ENCODE measurements around the gene TCEAL4.
A peak's percentile ranks its signal among the peaks of the same experiment; 100 is the strongest.
"Not testable (repeated sequence)": the region's sequence is repeated elsewhere in the genome, so short reads cannot be mapped to it uniquely, and the experiment has no call there.

The TCEAL4 gene

DNA sequence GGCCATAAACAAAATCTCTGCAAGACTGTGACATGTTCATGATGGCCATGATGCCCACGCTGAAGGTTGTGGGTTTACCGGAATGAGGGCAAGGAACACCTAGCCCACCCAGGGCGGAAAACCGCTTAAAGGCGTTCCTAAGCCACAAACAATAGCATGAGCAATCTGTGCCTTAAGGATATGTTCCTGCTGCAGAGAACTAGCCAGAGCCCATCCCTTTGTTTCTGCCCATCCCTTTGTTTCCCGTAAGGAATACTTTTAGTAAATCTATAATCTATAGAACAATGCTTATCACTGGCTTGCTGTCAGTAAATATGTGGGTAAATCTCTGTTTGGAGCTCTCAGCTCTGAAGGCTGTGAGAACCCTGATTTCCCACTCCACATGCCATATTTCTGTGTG, 9.9 kb downstream of the TCEAL4 start:
- not testable (repeated sequence) for DNase-seq

DNA sequence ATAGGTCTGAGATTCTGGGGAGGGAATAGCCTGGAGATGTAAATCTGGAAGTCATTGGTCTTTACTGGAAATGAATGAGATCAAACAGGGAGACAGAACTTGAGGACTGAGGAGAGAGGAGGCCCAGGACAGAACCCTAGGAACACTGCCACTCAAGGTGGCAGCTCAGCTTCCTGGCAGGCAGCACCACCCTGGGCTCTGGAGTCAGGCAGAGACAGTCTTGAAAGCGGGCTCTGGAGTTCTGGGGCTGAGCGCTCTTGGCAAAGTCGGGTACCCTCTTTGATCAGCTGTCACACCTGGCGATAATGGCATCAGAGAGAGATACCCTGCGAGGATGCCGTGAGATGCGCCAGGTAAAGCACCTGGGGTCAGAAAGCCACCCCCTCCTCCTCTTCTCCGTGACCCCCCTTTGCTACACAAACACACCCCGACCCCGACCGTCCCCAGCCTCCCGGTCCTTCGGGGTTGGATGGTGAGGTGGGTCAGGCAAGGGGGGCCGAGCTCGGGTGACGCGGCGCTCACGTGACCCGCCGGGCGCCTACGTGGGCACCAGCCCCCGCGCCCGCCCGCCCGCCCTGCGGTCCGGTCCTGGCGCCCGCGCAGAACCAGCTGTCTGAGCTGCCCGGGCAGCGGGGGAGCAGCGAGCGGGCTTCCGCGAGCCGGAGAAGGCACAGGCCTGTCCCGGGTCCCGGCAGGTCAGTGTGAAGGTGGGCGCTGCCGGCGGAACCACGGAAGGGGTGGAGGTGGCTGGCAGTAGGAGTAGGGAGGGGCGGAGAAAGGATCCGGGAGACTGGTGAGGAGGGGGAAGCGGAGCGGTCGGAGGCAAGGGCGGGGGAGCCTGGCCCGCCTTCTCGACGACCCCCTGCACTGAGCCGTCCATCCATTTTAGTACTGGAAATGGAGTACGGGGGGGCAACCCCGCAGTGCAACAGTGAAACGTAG, 22.3 kb downstream of the TCEAL4 start, which contains the start of gene TCEAL3:
TCEAL3 (plus strand) TSS at position 600 of the 942 bp plus-strand sequence. CDS start 1,102 bp downstream, outside the sequence.
- no peak for DNase-seq

DNA sequence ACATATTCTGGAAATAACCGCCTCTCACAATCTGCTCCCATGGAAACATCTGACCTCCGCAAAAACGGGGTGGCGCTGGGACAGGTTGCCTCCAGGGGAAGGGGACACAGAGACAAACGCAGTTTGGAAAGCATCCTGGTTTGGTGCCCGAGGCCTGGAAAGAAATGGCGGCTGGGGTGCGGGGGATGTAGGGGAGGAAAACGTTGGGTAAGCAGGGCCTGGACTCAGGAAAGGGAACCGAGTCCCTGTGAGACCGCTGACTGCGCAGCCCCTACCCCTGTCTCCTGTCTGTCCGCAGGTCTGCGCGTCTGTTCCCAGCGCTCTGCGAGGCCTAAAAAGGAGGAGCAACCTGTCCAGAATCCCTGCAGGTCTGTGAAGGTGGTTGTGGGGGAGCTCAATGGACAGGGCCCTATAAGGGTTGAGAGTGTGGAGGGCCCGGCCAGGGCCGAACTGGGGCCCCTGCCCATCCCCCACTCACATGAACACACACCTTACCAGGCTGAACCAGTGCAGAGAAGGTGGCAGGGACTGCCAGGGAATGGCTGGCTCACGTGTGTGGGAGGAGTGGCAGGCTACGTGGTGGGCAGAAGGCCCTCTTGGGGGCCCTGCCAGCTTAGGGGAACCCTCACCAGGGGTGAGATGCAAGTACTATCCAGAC, 23.1 kb downstream of the TCEAL4 start:
- no peak for DNase-seq

DNA sequence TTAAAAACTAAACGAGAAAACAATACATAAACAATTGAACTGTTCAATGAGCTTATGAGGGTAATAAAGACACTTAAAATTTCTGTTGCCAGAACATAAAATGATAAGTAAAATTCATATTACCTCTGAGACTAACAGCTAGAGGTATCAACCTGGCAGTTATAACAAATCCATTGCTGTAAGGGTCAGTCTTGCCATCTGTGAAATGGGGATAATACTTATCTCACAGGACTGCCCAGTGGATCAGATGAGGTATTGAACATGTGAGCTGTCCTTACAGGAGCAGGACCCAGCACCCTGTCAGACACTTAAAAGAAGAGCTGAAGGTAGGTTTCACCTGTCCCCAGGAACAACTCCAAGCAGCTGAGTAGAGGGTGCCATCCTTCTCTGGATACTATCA, 25.0 kb downstream of the TCEAL4 start:
- DNase-seq: no peak

DNA sequence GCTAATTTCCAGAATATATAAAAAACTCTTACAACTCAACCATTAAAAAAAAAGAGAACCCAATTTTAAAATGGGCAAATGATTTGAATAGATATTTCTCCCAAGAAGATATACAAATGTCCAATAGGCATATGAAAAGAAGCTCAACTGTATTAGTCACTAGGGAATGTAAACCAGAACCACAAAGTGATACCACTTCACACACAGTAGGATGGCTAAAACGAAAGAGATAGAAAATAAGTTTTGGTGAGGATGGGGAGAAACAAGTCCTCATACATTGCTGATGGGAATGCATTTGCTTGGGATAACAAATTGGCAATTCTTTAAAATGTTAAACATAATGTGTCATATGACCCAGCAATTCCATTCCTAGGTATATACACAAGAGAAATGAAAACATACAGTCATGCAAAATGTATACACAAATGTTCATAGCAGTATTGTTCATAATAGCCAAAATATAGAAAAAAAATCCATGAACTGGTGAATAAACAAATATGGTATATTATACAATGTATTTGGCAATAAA, 28.1 kb downstream of the TCEAL4 start:
- DNase-seq: no peak

DNA sequence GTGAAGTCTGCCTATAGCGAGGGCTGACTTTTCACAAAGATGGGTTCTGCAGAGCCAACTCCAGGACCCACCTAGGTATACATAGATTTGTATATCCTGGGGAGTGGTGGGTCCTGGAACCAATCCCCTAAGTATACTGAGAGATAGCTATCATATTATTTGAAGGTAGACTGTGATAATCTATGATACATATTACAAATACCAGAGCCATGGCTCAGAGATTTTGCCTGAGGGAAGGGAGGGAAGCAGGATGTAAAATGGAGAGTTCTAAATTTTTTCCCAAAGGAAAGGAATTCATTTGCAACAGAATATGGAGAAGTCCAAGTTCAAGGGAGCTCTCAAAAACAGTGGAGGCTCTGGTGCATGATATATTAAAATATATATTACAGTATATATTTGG, 29.7 kb downstream of the TCEAL4 start:
- no peak for DNase-seq

DNA sequence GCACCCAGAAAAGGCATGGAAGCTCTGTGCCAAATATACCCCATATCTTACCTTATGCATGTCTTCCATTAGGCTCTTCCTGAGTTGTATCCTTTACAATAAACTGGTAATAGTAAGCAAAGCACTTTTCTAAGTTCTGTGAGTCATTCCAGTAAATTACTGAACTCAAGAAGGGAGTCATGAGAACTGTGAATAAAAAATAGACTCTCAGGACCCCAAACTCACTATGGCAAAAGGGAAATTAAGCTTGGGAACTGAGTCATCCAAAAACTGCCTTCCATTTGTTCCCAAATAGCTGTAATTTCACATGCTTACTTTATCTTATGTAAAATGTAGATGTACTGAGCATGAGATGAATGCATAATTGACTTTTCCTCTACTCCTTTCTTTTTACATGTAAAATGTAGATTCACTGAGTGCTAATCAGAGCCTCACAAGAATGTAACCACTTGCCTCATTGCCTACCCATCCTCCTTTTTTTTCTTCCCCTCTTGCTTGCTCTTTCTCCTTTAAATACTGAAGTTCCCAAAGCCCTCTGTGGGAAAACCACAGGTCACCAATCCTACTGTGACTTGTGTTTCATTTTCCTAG, 30.6 kb downstream of the TCEAL4 start:
- no peak for DNase-seq

DNA sequence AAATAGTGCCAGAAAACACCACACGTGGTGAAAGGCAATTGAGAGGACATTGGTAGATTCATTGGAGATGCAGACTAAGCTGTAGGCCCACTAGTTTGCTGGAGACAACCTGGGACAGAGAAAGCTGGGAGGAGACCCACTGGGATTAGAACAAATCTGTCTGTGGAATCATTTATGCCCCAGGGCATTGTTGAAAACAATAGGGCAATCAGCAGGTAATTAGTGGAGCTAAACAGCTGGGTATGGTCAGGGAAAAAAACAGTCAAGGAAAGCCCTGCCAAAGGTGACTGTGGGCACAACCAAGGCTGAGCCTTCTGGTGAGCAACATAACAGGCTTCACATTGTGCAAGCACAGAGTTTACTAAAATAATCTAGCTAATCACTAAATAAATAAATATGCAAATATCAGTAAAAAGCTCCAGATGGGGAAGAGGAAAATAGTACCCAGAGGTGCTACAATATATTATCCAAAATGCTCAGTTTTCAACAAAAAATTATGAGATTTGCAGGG, 31.4 kb downstream of the TCEAL4 start:
- no peak for DNase-seq

DNA sequence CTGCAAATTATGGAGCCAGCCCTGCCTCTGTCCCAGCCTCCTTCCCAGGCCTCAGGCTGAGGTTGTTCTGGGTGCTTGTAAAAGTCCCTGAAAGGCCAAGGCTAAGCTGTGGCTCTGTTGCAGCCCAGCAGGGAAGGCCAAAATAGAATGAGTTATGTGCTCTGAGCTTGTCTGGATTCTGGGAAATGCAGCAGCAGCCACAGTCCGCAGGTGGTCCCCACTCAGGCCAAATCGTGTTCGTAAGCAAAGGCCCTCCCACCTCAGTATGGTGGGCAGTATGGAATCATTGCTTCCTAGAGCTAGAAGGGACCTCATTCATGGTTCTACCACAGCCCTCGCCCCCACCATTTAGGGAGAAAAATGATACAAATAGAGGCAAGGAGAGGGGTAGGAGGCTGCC, 38.8 kb downstream of the TCEAL4 start:
- DNase-seq: no peak

DNA sequence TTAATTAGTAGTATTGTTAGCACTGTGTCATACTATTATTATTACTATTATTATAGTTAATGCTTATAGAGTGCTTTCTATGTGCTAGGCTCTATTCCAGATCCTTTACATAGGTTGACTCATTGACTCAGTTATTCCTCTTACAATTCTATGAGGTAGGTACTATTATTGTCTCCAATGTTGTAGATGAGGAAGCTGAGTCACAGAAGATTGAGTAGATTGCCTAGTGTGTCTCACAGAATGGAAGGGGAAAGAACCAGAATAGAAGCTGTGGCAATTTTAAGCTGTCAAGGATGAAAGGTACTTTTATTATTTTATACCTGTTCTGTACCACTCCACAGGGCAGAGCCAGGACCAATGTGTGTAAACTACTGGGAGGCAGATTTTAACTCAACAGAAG, 41.5 kb downstream of the TCEAL4 start:
- DNase-seq: no peak

DNA sequence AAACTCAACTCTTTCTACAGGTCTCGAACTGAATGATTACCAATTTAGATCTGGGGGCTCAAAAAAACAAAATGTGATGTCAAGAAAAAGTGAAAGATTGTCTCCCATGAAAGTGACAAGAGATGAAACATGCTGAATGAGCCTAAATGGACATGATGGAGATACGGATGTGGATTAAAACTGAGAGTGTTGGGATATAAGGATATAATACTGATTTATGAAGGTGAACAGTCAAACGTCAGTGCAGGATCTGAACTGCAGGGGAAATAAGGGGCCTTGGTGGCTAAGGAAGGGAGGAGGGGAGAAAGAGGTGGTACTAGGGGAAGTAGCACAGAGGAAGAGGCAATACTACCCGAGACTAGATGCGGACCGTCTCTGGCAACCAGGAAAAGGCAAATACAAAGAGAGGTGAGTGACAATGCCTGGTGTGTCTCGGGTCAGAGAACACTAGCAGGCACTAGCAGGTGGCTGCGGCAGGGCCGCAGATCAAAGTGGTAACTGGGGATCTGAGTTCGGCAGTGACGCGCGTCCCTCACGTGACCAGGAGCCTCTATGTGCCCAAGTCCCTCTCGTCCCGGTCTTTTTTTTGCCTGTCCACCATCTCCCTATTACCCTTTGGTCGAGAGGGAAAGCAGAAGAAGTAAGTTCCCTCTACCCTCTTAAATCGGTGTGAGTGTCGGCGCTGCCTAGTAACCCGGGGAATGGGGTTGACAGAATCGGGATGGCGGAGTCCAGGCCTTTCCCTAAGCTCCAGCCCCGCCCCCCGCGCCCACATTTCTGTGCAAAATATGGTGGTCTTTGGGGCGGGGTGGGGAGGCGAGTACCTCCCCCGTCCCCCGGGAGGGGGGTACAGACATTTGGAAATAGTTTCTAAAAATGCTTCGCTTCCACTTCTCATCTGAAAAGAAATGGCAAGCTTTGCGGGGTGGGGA, 43.3 kb downstream of the TCEAL4 start, which contains the start of gene TCEAL1:
TCEAL1 (plus strand) TSS at position 590 of the 932 bp plus-strand sequence. CDS start 942 bp downstream, outside the sequence.
- peak; percentile 37 for DNase-seq

DNA sequence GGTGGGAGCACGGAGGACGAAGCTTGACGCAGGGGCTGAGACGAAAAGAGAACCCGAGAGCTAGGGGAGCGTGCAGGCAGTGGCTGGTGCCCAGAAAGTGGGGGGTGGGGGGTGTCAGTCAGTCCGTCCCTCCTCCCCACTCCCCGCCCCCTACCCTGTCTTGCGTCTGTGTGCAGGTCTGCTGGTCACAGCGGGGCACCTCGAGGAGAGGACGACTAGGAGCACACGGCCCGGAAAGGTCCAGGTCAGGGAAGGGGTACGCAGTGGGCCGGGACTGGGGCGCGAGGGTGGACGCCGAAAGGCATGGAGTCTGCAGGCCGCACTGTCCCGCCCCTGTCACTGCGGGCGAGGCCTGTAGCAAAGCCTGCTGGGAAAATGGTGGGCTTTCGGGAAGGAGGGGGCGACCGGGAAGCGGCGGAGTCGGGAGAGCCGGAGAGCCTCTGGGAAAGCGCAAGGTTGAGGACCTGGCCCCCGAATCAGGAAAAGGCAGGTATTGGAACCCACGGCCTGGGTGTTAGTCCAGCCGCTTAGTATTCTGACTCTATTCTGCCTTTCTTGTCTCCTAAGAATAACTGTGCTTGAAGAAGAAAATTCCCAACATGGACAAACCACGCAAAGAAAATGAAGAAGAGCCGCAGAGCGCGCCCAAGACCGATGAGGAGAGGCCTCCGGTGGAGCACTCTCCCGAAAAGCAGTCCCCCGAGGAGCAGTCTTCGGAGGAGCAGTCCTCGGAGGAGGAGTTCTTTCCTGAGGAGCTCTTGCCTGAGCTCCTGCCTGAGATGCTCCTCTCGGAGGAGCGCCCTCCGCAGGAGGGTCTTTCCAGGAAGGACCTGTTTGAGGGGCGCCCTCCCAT, 44.2 kb downstream of the TCEAL4 start:
- DNase-seq: peak; percentile 18

DNA sequence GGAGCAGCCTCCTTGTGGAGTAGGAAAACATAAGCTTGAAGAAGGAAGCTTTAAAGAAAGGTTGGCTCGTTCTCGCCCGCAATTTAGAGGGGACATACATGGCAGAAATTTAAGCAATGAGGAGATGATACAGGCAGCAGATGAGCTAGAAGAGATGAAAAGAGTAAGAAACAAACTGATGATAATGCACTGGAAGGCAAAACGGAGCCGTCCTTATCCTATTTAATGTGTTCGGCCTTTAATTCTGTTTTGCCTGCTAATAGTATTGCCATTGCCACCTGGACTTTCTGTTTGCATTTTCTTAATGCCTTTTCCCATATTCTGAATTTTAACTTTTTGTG, 44.8 kb downstream of the TCEAL4 start:
- no peak for DNase-seq

DNA sequence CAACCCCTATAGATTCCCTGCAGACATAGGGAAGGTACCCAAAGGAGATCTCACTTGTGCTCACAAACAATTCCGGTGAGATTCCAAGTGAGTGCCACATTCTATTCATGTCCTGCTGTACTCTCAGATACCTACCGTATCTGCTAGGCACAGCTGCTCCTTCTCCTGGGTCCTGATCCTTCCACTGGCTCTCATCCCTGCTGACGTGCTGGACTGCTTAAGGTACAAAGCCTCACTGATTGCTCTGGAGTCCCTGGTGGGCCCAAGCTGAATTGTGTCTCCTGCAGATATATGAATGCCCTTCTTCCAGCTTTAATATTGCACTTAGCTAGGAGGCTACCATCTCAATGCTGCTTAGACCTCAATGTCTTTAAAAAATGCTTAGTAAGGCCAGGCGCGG, 45.8 kb downstream of the TCEAL4 start:
- DNase-seq: no peak

DNA sequence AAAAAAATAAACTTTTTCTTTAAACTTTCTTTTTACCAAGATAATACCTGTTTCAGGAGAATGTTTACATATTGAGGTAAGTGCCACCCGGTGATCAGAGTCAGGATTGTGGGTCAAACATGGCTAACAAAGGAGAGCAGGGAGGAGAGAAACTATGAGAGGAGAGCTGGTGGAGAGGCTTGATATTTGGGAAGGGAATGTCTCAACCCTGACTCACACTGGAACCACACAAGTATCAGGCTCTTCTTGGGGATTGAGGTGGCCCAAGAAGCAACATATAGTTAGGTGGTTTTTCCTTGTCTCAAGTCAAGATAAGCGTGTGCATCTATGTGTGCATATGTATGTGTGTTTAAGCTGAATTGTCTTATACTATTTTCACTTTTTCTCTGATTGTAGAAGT, 50.1 kb downstream of the TCEAL4 start:
- DNase-seq: no peak
